ENCODE results near the gene P2RY12. TPM values are rescaled to one million over a fixed set of nuclear protein-coding genes. Genes with fewer than 3 reads are reported as not detected.

P2RY12 gene
- total RNA-seq, 1 donor from 2014 or later = not detected

DNA sequence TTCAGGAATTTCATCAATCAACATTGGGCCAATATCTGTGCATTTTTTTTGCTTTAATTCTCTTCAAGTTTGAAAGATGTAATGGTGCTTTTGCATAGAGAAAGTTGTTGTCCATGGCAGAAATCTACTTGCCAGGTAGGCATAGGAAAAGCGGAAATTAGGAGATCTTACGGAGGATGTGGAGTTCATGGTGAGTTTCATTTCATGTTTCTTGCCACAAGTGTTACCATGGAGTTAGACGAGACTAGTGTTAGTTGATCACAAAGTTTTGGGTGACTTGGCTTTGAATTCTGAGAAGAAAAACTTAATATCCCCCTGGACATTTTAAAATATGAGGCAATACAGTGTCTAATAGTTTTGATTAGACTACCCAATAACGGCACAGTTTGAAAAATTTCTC lies 54.2 kb downstream of the P2RY12 start:
- TF ChIP-seq CTCF (IDR thresholded peaks at IDR 0.05; ENCODE audit: unreplicated experiment) = no peak
- Mint-ChIP-seq H3K36me3 (no peaks in the 10 kb centered on the region), H3K27ac (no peak overlapping the region), H3K27me3 (ENCODE audit: low read depth) (no peaks in the 10 kb centered on the region), H3K4me1 (no peaks in the 10 kb centered on the region), H3K9me3 (no peaks in the 10 kb centered on the region), H3K4me3 (no peak overlapping the region)
- no peak for DNase-seq (ENCODE audit: low spot score in 2 of 2, unreplicated experiment in 2 of 2)

GRCh38 chr3:151329363-151329762 lies 55.2 kb downstream of the P2RY12 start, which contains the start of gene P2RY13:
TSS of gene P2RY13 (minus strand) at chr3:151329549. CDS start at chr3:151329528, 21 bp downstream.
- no peak for DNase-seq (ENCODE audit: low spot score in 2 of 2, unreplicated experiment in 2 of 2)
- Mint-ChIP-seq H3K4me1 (no peaks in the 10 kb centered on the region), H3K4me3 (no peak within 1 kb of the TSS), H3K27ac (no peak within 1 kb of the TSS), H3K9me3 (no peaks in the 10 kb centered on the region), H3K27me3 (ENCODE audit: low read depth) (no peaks in the 10 kb centered on the region), H3K36me3 (no peaks in the 10 kb centered on the region)
- TF ChIP-seq CTCF (IDR thresholded peaks at IDR 0.05; ENCODE audit: unreplicated experiment) = no peak

DNA sequence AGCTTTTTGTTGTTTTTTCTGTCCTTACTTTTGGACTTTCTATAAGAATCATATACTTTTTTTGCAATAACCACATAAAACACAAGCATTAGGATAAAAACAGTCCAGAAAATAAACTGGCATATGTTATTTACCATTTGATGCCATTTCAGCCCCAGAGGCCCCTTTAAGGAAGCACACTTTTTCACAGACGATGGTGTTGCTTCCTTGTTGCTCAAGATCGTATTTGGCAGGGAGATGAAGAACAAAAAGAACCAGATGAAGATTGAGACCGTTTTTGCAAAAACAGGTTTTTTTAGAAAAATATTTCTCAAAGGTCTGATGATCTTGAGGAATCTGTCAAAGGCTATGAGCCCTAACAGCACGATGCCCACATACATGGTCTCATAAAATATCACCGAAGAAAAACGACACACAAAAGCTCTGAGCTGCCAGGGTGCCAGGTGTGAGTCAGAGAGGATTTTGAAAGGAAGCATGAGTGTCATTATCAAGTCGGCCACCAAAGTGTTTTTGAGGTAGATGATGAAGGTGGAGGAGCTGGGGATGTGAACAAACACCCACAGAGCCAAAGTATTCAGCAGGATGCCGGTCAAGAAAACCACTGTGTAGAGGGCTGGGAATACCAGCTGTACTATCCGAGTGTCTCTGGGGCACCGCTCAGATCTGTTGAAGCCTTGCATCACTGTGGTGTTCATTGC lies 56.1 kb downstream of the P2RY12 start:
- Mint-ChIP-seq H3K4me3 (no peak overlapping the region), H3K4me1 (no peaks in the 10 kb centered on the region), H3K27ac (no peak overlapping the region), H3K9me3 (no peaks in the 10 kb centered on the region), H3K36me3 (no peaks in the 10 kb centered on the region), H3K27me3 (ENCODE audit: low read depth) (no peaks in the 10 kb centered on the region)
- TF ChIP-seq CTCF (IDR thresholded peaks at IDR 0.05; ENCODE audit: unreplicated experiment) = no peak
- DNase-seq (ENCODE audit: low spot score in 2 of 2, unreplicated experiment in 2 of 2) = no peak

DNA sequence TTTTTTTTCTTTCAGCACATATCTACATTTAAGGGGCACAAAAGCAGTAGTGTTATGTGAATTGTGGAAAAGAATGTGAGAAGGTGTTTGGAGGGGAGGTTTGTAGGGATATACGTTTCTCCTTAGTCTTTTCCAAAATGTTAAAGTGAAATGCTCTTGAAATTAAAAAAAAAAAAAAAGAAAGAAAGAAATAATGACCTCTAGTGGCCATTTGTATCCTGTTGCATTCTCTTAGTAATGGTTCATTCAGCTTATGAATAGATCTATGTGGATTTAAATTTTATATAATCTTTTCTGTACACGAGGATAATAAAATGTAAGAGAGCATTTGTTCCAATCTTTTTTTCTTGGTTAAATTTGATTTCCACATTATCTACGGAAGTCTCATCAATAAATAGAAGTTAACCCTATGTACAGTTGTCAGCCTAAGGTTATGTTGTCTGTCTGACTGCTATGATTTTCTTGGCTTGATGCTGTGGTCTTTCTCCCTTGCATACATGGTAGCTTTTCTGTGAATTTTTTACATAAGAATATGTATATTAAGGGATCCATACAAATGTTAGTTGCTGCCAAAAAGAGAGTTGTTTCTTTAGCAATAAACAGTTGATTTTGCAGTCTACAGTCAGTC lies 56.9 kb downstream of the P2RY12 start:
- peaks cover under 1% of the 10 kb centered on the region for H3K36me3 Mint-ChIP-seq
- H3K27ac Mint-ChIP-seq = no peak overlapping the region
- no peaks in the 10 kb centered on the region for H3K4me1 Mint-ChIP-seq
- H3K4me3 Mint-ChIP-seq = no peak overlapping the region
- H3K27me3 Mint-ChIP-seq (ENCODE audit: low read depth) = no peaks in the 10 kb centered on the region
- no peaks in the 10 kb centered on the region for H3K9me3 Mint-ChIP-seq
- no peak for DNase-seq (ENCODE audit: low spot score in 2 of 2, unreplicated experiment in 2 of 2)
- TF ChIP-seq CTCF (IDR thresholded peaks at IDR 0.05; ENCODE audit: unreplicated experiment) = peak; percentile 70

DNA sequence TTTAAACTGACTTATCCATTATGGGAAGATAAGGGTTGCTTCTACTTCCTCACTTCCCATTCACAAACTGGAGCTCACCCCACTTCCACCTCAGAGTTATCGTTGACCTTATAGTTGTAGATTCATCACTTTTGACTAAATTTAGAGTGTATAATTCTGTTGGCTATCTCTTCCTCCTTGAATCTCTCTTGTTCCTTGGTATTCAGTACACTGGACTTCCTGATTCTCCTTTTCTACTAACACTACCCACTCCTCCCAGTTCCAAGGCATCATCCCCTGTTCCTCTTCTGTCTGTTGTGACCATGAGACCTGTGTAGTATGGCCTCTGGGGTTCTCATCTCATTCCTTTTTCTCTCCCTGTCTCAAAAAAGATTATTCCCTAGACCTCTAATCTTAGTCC lies 62.0 kb downstream of the P2RY12 start:
- no peak for TF ChIP-seq CTCF (IDR thresholded peaks at IDR 0.05; ENCODE audit: unreplicated experiment)
- Mint-ChIP-seq H3K9me3 (no peaks in the 10 kb centered on the region), H3K27ac (no peak overlapping the region), H3K4me1 (peaks cover 34% of the 10 kb centered on the region), H3K27me3 (ENCODE audit: low read depth) (no peaks in the 10 kb centered on the region), H3K4me3 (no peak overlapping the region), H3K36me3 (peaks cover 4% of the 10 kb centered on the region)
- no peak for DNase-seq (ENCODE audit: low spot score in 2 of 2, unreplicated experiment in 2 of 2)

Data from mesothelial cell of epicardium (in vitro differentiated cells).